ENCODE measurements around the gene PDCD2L. TPM values are rescaled to one million over a fixed set of nuclear protein-coding genes. Genes with fewer than 3 reads are reported as not detected.
"Not testable (repeated sequence)": the region's sequence is repeated elsewhere in the genome, so short reads cannot be mapped to it uniquely, and the experiment has no call there.

Gene PDCD2L
- total RNA-seq, 1 experiment from 2014 or later = 43.3 TPM

DNA sequence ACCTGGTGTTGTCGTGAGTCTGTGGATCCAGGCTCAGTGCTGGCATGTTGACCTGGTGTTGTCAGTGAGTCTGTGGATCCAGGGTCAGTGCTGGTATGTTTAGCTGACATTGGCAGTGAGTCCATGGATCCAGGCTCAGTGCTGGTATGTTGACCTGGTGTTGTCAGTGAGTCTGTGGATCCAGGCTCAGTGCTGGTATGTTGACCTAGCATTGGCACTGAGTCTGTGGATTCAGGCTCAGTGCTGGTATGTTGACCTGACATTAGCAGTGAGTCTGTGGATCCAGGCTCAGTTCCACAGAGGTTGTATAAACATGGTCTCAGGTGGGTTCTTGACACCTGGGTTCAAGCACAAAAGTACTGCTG, 16.8 kb upstream of the PDCD2L start:
- Mint-ChIP-seq H3K4me3 (no peak overlapping the region), H3K27me3 (ENCODE audit: low read depth) (no peaks in the 10 kb centered on the region), H3K36me3 (ENCODE audit: insufficient read depth in 1 of 3, low read depth in 3 of 3) (peaks cover 49 to 62% (median 58%) of the 10 kb centered on the region in 3 experiments), H3K9me3 (no peaks in the 10 kb centered on the region; a peak in 1 of 5 replicates), H3K4me1 (no peaks in the 10 kb centered on the region), H3K27ac (no peak overlapping the region)
- WGBS (ENCODE audit: extremely low coverage, insufficient read length, low lambda C conversion rate) = no CpG with 5 or more reads among the region's 1 CpG
- no peaks in the 10 kb centered on the region for H3K23me2 ChIP-seq (ENCODE audit: insufficient read length, low read depth, low read length, poor library complexity, severe bottlenecking)
- H3K56ac ChIP-seq (ENCODE audit: insufficient read length, low read depth, low read length) = no peak overlapping the region
- H3K9me3 ChIP-seq (ENCODE audit: control insufficient read depth, low read depth, low read length) = no peaks in the 10 kb centered on the region
- H2BK120ac ChIP-seq (ENCODE audit: low read depth, low read length, poor library complexity, severe bottlenecking) = no peak overlapping the region
- H3K4ac ChIP-seq (ENCODE audit: low read depth, low read length) = no peak overlapping the region
- H4K91ac ChIP-seq (ENCODE audit: insufficient read length, low read depth, low read length) = no peak overlapping the region
- no peak overlapping the region for H3K14ac ChIP-seq (ENCODE audit: insufficient read depth, low read length)
- TF ChIP-seq, protein P1, sequence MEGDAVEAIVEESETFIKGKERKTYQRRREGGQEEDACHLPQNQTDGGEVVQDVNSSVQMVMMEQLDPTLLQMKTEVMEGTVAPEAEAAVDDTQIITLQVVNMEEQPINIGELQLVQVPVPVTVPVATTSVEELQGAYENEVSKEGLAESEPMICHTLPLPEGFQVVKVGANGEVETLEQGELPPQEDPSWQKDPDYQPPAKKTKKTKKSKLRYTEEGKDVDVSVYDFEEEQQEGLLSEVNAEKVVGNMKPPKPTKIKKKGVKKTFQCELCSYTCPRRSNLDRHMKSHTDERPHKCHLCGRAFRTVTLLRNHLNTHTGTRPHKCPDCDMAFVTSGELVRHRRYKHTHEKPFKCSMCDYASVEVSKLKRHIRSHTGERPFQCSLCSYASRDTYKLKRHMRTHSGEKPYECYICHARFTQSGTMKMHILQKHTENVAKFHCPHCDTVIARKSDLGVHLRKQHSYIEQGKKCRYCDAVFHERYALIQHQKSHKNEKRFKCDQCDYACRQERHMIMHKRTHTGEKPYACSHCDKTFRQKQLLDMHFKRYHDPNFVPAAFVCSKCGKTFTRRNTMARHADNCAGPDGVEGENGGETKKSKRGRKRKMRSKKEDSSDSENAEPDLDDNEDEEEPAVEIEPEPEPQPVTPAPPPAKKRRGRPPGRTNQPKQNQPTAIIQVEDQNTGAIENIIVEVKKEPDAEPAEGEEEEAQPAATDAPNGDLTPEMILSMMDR (conservative IDR thresholded peaks at IDR 0.05) = no peak
- H3K79me1 ChIP-seq (ENCODE audit: insufficient read depth, low read depth, low read length, poor library complexity, severe bottlenecking) = no peaks in the 10 kb centered on the region
- H2AFZ ChIP-seq (ENCODE audit: low read length) = no peak overlapping the region
- H4K8ac ChIP-seq (replicated peaks; ENCODE audit: insufficient read length, low read depth, low read length) = no peak overlapping the region
- no peak overlapping the region for H3K27ac ChIP-seq (ENCODE audit: insufficient read length, low read depth, low read length)
- H2BK12ac ChIP-seq (ENCODE audit: insufficient read length, low read depth, low read length) = no peak overlapping the region
- H3K4me2 ChIP-seq (ENCODE audit: insufficient read depth, insufficient read length, low read length) = no peak overlapping the region
- no peak overlapping the region for H2AK5ac ChIP-seq (ENCODE audit: insufficient read length, low read length)
- no peak overlapping the region for H4K5ac ChIP-seq (ENCODE audit: insufficient read length, low read depth, low read length)
- no peak overlapping the region for H3K23ac ChIP-seq (ENCODE audit: insufficient read length, low read depth, low read length)
- no peak overlapping the region for H3K9ac ChIP-seq (ENCODE audit: extremely low read depth, insufficient read length, low read length)
- H2BK15ac ChIP-seq (ENCODE audit: low read depth, low read length) = no peak overlapping the region
- H3K27me3 ChIP-seq (ENCODE audit: insufficient read depth, low read length) = no peaks in the 10 kb centered on the region
- H3K18ac ChIP-seq (ENCODE audit: insufficient read length, low read depth, low read length) = no peak overlapping the region
- no peaks in the 10 kb centered on the region for H4K20me1 ChIP-seq (ENCODE audit: control insufficient read depth, insufficient read depth, insufficient read length)
- no peak overlapping the region for H2BK20ac ChIP-seq (ENCODE audit: low read depth, low read length, poor library complexity, severe bottlenecking)
- no peak overlapping the region for H2BK5ac ChIP-seq (ENCODE audit: insufficient read length, low read length)
- no peaks in the 10 kb centered on the region for H3K4me1 ChIP-seq (ENCODE audit: insufficient read depth, low read length)
- H3T11ph ChIP-seq (ENCODE audit: low read length) = no peak overlapping the region
- no peaks in the 10 kb centered on the region for H3K79me2 ChIP-seq (ENCODE audit: insufficient read depth, low read length)
- DNase-seq = no peak

DNA sequence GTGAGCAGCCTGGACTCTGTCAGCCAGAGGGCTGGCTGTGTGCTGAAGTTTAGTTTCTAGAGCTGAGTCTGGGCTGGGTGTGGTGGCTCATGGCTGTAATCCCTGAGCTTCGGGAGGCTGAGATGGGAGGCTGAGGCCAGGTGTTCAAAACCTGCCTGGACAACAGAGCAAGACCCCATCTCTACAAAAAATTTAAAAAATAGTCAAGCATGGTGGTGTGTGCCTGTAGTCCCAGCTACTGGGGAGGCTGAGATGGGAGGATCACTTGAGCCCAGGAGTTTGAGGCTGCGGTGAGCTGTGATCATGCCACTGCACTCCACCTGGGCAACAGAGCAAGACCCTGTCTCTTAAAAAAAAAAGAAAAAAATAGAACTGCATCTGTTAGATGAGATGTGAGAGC, 15.5 kb upstream of the PDCD2L start:
- not testable (repeated sequence) for H3K4me3 Mint-ChIP-seq; H4K8ac ChIP-seq (replicated peaks; ENCODE audit: insufficient read length, low read depth, low read length); H3T11ph ChIP-seq (ENCODE audit: low read length); H3K4me1 ChIP-seq (ENCODE audit: insufficient read depth, low read length); H3K9ac ChIP-seq (ENCODE audit: extremely low read depth, insufficient read length, low read length); H3K14ac ChIP-seq (ENCODE audit: insufficient read depth, low read length); H3K27ac Mint-ChIP-seq; H3K23ac ChIP-seq (ENCODE audit: insufficient read length, low read depth, low read length); H3K4me2 ChIP-seq (ENCODE audit: insufficient read depth, insufficient read length, low read length); H3K27ac ChIP-seq (ENCODE audit: insufficient read length, low read depth, low read length); H3K23me2 ChIP-seq (ENCODE audit: insufficient read length, low read depth, low read length, poor library complexity, severe bottlenecking); H3K9me3 ChIP-seq (ENCODE audit: control insufficient read depth, low read depth, low read length); H2AK5ac ChIP-seq (ENCODE audit: insufficient read length, low read length); H3K79me2 ChIP-seq (ENCODE audit: insufficient read depth, low read length); H3K4me1 Mint-ChIP-seq; H2BK120ac ChIP-seq (ENCODE audit: low read depth, low read length, poor library complexity, severe bottlenecking); H3K79me1 ChIP-seq (ENCODE audit: insufficient read depth, low read depth, low read length, poor library complexity, severe bottlenecking); H4K91ac ChIP-seq (ENCODE audit: insufficient read length, low read depth, low read length); H3K9me3 Mint-ChIP-seq; H3K27me3 Mint-ChIP-seq (ENCODE audit: low read depth); H3K4ac ChIP-seq (ENCODE audit: low read depth, low read length); H2BK15ac ChIP-seq (ENCODE audit: low read depth, low read length); DNase-seq; H2BK20ac ChIP-seq (ENCODE audit: low read depth, low read length, poor library complexity, severe bottlenecking); H3K27me3 ChIP-seq (ENCODE audit: insufficient read depth, low read length); H4K5ac ChIP-seq (ENCODE audit: insufficient read length, low read depth, low read length); H3K18ac ChIP-seq (ENCODE audit: insufficient read length, low read depth, low read length); H4K20me1 ChIP-seq (ENCODE audit: control insufficient read depth, insufficient read depth, insufficient read length); H2AFZ ChIP-seq (ENCODE audit: low read length); H3K56ac ChIP-seq (ENCODE audit: insufficient read length, low read depth, low read length); H2BK12ac ChIP-seq (ENCODE audit: insufficient read length, low read depth, low read length); H2BK5ac ChIP-seq (ENCODE audit: insufficient read length, low read length)
- peaks cover 35 to 51% (median 45%) of the 10 kb centered on the region in 3 experiments for H3K36me3 Mint-ChIP-seq (ENCODE audit: insufficient read depth in 1 of 3, low read depth in 3 of 3)
- no CpG with 5 or more reads among the region's 2 CpGs for WGBS (ENCODE audit: extremely low coverage, insufficient read length, low lambda C conversion rate)
